ENCODE data around the gene HSD11B2. TPM values are rescaled to one million over a fixed set of nuclear protein-coding genes. Genes with fewer than 3 reads are reported as not detected.

Gene HSD11B2
- total and polyA plus RNA-seq, 2 of the 8 experiments (the other 6 are each of a cell fraction or from before 2014, with no cell fraction given): 28.7 to 32.9 TPM

GRCh38 chr16:67403976-67404555 lies 26.9 kb upstream of the HSD11B2 start (continued):
- TF ChIP-seq POLR2A (IDR thresholded peaks at IDR 0.05; ENCODE audit: control extremely low read depth in 1 of 2, low read depth in 2 of 2, low read length in 2 of 2) (no peak), NRF1 (IDR thresholded peaks at IDR 0.05; ENCODE audit: low read depth, low read length) (no peak), TCF12 (IDR thresholded peaks at IDR 0.05; ENCODE audit: low read depth, low read length) (no peak), PHF8 (conservative IDR thresholded peaks at IDR 0.05; ENCODE audit: low read depth, low read length) (no peak), RAD21 (IDR thresholded peaks at IDR 0.05 in 1 of 2, conservative IDR thresholded peaks at IDR 0.05 in 1 of 2; ENCODE audit: low read depth in 2 of 2, low read length in 2 of 2) (no peak)
